GM21381 (cell line): ENCODE data around the gene KCNJ1.
A peak's percentile ranks its signal among the peaks of the same experiment; 100 is the strongest.

Experiments used
- ATAC-seq: cut with Tn5 transposase; IDR thresholded peaks from one replicate; pipeline ENCODE4 v1.9.1; 2021; ENCODE audit warnings: mild to moderate bottlenecking, moderate library complexity; ENCODE audit not compliant: unreplicated experiment

The KCNJ1 gene

GRCh38 chr11:128825050-128825784 is 41.9 kb downstream of the KCNJ1 start:
- no peak for ATAC-seq

GRCh38 chr11:128824191-128825049 is 42.7 kb downstream of the KCNJ1 start:
- no peak for ATAC-seq

- ATAC-seq = no peak
These were observed 43.3 kb downstream of the KCNJ1 start for GRCh38 chr11:128823753-128824152.

- ATAC-seq = no peak
These were observed 45.0 kb downstream of the KCNJ1 start for GRCh38 chr11:128822130-128822529.

- no peak for ATAC-seq
These were observed 45.5 kb downstream of the KCNJ1 start for GRCh38 chr11:128821556-128821955.

GRCh38 chr11:128819198-128819597 is 47.9 kb downstream of the KCNJ1 start:
- ATAC-seq = no peak

GRCh38 chr11:128814856-128815705 is 52.0 kb downstream of the KCNJ1 start:
- no peak for ATAC-seq

GRCh38 chr11:128813729-128814128 is 53.4 kb downstream of the KCNJ1 start:
- no peak for ATAC-seq

GRCh38 chr11:128810784-128811514 is 56.1 kb downstream of the KCNJ1 start:
- ATAC-seq = no peak

GRCh38 chr11:128809128-128809527 is 58.0 kb downstream of the KCNJ1 start:
- ATAC-seq = no peak

- ATAC-seq = no peak
These were observed 59.2 kb downstream of the KCNJ1 start for GRCh38 chr11:128807909-128808308.

- no peak for ATAC-seq
These were observed 60.4 kb downstream of the KCNJ1 start for GRCh38 chr11:128806506-128807261.

GRCh38 chr11:128804481-128804880 is 62.6 kb downstream of the KCNJ1 start:
- ATAC-seq = no peak

GRCh38 chr11:128803449-128804245 is 63.4 kb downstream of the KCNJ1 start:
- no peak for ATAC-seq

GRCh38 chr11:128803011-128803410 is 64.1 kb downstream of the KCNJ1 start:
- ATAC-seq = no peak

GRCh38 chr11:128802358-128802981 is 64.6 kb downstream of the KCNJ1 start:
- no peak for ATAC-seq

GRCh38 chr11:128800871-128801417 is 66.2 kb downstream of the KCNJ1 start:
- ATAC-seq = no peak

- ATAC-seq = peak; percentile 98
These were observed 70.8 kb downstream of the KCNJ1 start for GRCh38 chr11:128796270-128796669.
